MG63 (cell line): Measurements from ENCODE around the gene KCNQ2. TPM values are rescaled to one million over a fixed set of nuclear protein-coding genes. Genes with fewer than 3 reads are reported as not detected.
"Not testable (repeated sequence)": the region's sequence is repeated elsewhere in the genome, so short reads cannot be mapped to it uniquely, and the experiment has no call there.

Experiments
- DNase-seq: peaks from one replicate; pipeline ENCODE4 v3.0.0-alpha.2; 2020
- H3K27me3 ChIP-seq: fragments of 250-450 bp; sonication (Bioruptor Pico); 2 replicates; pipeline ENCODE4 v1.5.1; 2020; ENCODE audit warnings: mild to moderate bottlenecking, moderate library complexity
- H3K36me3 ChIP-seq: fragments of 250-450 bp; sonication (Bioruptor Pico); 2 replicates; pipeline ENCODE4 v1.5.1; 2020; ENCODE audit warnings: mild to moderate bottlenecking, moderate library complexity
- H3K4me3 ChIP-seq: fragments of 250-450 bp; sonication (Bioruptor Pico); 2 replicates; pipeline ENCODE4 v1.5.1; 2020; ENCODE audit warnings: mild to moderate bottlenecking, moderate library complexity
- H3K9me3 ChIP-seq: fragments of 250-450 bp; sonication (Bioruptor Pico); 2 replicates; pipeline ENCODE4 v1.5.1; 2020; ENCODE audit warnings: mild to moderate bottlenecking, moderate library complexity
- total RNA-seq: library from RNA; depleted of rRNA; stranded (reverse); fragments of >200 nt; shearing (Covaris generic); gene quantifications from 2 replicates; pipeline ENCODE4 v1.2.3, GENCODE V29; 2014; ENCODE audit warnings: low replicate concordance; rRNA removed

Gene KCNQ2
- 0.92 TPM in 1 of 2 replicates, not detected in the other for total RNA-seq

DNA sequence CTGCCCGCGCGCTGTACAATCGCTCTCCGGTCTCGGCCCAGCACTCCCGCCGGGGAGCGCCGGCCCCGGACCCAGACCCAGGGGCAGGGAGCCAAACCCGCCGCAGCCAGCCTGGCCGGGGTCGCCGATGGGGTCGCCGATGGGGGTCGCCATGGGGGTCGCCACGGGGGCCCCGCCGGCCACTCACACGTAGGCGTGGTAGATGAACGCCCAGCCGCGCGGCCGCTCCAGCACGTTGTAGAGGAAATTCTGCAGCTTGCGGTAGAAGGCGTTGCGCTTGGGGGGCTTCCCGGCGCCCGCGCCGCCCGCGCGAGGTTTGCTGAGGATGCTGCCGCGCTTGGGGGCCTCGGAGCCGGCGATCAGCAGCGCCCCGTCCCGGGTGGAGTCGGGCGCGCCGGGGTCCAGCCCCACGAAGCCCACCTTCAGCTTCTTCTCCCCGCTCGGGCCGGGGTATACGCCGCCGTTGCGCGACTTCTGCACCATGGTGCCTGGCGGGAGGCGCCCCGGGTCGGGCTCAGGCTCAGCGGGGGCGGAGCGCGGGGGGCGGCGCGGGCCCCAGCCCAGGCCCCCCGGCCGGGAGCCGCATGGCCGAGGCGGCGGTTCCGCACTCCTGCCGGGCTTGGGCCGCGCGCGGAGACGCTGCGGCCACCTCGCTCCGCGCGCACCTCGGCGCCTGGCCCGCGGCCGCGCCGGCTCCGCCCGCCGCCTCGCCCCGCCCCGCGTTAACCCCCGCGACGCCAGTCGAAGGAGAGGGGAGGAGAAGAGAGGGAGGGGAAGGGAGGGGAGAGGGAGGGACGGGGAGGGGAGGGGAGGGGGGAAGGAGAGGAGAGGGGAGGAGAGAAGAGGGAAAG is at the start of gene KCNQ2:
KCNQ2 (minus strand) TSS at position 675 of the 851 bp plus-strand sequence; CDS start at position 483, 192 bp downstream.
- Histone ChIP-seq H3K36me3 (no peaks in the 10 kb centered on the region), H3K9me3 (no peaks in the 10 kb centered on the region), H3K4me3 (no peak within 1 kb of the TSS), H3K27me3 (peaks cover 60% of the 10 kb centered on the region)
- no peak for DNase-seq

DNA sequence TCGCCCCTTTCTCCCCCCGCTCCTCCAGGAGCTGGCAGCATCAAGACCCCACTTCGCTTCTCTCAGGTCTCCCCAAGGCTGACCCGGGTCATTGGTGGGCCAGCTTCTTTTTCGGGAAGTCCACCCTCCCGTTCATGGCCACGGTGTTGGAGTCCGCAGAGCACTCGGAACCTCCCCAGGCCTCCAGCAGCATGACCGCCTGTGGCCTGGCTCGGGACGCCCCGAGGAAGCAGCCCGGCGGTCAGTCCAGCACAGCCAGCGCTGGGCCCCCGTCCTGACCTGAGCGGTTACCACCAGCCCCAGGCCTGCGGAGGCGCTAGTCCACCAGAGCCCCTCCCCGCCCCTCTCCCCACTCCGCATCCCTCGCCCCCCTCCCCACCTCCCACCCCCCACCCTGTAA is 49.1 kb upstream of the KCNQ2 start:
- peaks cover 3% of the 10 kb centered on the region for H3K27me3 ChIP-seq
- no peaks in the 10 kb centered on the region for H3K9me3 ChIP-seq
- H3K4me3 ChIP-seq: peak overlapping the region; percentile 95
- peaks cover 25% of the 10 kb centered on the region for H3K36me3 ChIP-seq
- no peak for DNase-seq

DNA sequence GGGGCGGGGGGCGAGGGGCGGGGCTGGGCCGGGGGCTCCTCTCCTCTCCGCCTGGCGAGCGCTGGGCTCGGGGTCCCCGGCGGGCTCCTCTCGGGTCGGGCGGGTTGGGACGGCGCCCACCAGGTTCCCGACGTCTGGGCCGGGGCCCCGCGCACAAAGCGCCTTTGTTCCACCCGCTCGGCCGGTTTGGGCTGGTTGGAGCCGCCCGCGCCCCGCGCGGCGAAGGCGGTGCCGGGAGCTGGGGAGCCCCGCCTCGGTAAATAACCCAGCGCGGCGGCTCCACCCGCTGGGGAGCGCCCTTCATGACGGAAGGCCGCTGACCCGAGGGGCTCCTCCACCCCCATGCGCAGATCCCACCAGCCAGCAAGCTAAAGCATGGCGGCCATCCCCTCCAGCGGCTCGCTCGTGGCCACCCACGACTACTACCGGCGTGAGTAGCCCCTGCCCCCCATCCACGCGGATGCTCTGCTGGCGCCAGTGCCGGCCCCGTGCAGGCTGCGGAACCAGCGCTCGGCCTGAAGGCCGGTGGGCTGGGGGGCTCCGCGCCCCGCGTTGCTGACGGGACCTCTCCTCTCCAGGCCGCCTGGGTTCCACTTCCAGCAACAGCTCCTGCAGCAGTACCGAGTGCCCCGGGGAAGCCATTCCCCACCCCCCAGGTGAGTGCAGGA is 48.6 kb upstream of the KCNQ2 start:
- H3K36me3 ChIP-seq: peaks cover 25% of the 10 kb centered on the region
- H3K4me3 ChIP-seq: peak overlapping the region; percentile 95
- H3K27me3 ChIP-seq: peaks cover 3% of the 10 kb centered on the region
- no peaks in the 10 kb centered on the region for H3K9me3 ChIP-seq
- peak; percentile 71 for DNase-seq

DNA sequence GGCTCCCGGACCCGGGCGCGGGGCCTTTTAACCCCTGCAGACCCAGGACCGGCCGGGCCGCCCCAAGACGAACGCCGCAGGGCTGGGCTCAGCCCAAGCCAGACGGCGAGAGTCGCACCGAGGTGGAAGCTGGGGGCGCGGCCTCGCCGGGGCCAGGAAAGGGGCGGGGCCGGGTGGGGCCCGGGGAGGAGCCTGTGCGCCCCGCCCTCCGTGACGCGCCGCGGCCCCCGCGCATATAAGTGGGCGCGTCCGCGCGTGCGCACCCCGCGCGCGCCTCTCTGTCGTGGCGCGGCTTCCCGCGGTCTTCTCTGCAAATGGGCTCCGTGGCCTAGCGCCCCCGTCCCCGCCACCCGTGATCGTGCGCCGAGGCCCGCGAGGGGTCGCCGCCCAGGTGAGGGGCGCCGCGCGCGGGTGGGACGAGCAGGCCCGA is 48.1 kb upstream of the KCNQ2 start, which contains the start of gene PPDPF:
PPDPF (plus strand) TSS at position 262 of the 430 bp plus-strand sequence. CDS start 544 bp downstream, outside the sequence.
- no peaks in the 10 kb centered on the region for H3K9me3 ChIP-seq
- peaks cover 3% of the 10 kb centered on the region for H3K27me3 ChIP-seq
- peak within 1 kb of the TSS; percentile 95 for H3K4me3 ChIP-seq
- peak; percentile 73 for DNase-seq
- H3K36me3 ChIP-seq: peaks cover 25% of the 10 kb centered on the region

DNA sequence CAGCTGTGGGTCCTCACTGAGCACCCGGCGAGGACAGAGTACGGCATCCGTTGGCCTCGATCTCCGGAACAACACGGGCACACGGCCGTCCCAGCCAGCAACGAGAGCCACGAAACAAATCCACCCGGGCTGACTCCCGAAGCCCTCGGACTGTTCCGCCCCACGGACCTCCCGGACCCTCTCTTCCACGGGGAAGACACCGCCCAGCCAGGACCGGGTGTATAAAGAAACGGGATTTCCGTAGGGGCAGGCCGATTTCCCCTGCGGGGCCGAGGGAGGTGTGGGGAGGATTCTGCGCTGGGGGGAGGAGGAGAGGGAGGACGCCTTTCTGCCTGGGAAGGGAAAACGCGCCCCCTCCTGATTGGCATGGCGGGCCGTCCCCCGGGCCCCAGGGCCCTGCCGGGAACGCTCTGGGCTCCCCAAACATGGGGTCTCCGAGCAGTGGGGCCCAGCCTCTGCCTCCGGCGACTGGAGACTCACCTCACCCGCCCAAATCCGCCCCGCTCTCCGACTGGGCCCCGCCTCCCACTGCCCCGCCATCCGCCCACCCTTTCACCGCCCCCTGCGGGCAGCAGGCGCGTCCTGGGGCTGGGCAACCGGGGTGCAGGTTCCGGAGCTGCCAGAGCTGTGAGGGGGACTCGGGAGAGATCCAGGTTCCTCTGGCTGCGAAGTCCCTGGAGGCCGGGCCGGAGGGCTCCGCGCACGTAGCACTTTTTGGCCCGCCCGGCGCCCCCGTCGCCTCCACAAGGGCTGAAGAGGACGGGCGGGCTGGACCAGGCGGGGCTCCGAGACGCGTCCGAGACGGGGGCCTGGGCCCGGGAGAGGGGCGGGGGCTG is 47.4 kb upstream of the KCNQ2 start:
- DNase-seq: peak; percentile 73
- no peaks in the 10 kb centered on the region for H3K9me3 ChIP-seq
- peak overlapping the region; percentile 95 for H3K4me3 ChIP-seq
- H3K27me3 ChIP-seq: peaks cover 3% of the 10 kb centered on the region
- H3K36me3 ChIP-seq: peaks cover 25% of the 10 kb centered on the region

DNA sequence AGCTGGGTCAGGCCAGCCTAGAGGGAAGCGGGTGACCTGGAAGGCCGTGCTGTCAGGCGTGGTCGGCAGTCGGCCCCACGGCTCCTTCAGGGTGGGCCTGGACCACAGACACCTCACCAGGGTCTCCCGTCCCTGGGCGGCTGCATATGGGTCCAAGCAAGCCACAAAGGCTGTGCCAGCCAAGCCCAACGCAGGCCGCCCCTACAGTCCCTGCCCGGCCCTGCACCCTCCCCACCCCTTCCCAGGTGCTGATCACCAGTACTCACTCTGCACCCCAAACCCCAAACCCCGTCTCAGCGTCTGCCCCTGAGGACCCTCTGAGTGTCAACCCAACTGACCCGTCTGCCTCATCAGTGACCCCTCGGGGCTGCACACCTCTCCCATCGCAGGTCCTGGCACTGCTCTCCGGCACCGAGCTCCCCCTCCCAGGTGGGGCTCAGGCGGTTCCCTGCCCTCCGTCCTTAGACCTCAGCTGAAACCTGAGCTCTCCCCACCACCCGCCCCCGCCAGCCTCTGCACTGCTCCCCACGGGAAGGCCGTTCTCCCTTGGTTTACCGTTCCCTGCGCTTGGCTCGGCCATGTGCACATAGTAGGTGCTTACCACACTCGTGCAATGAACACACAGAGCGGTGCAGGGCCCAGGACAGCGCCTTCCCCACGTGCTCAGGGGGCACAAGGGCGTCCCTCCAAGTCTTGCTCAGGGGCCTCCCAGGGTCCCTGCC is 46.7 kb upstream of the KCNQ2 start:
- Histone ChIP-seq H3K36me3 (peaks cover 25% of the 10 kb centered on the region), H3K9me3 (no peaks in the 10 kb centered on the region), H3K4me3 (no peak overlapping the region; the same call in 1 of the 2 replicates), H3K27me3 (peaks cover 3% of the 10 kb centered on the region)
- DNase-seq: no peak

DNA sequence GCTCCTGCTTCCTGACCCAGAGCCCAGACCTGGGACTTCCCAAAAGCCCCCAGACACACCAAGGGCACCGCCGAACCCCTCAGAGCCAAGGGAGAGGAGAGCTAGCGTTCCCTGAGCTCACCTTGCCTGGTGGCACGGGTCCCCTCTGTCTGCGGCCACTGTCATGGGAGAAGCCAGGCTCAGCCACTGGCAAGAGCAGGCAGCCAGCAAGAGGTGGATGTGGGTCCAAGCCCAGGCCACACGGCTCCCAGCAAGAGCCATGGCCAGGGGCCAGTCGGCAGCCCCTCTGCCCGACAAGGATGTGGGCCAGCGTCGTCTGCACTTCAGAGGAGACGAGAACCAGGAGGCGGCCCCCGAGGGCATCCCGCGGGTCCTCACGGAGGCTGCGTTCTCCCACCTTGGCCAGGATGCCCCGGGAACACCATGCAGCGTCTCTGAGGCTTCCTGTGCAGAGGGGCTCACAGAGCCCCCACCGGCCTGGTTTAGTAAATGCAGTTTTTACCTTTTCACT is 46.0 kb upstream of the KCNQ2 start:
- H3K9me3 ChIP-seq: no peaks in the 10 kb centered on the region
- peaks cover 19% of the 10 kb centered on the region for H3K36me3 ChIP-seq
- peaks cover 3% of the 10 kb centered on the region for H3K27me3 ChIP-seq
- H3K4me3 ChIP-seq: no peak overlapping the region
- no peak for DNase-seq

DNA sequence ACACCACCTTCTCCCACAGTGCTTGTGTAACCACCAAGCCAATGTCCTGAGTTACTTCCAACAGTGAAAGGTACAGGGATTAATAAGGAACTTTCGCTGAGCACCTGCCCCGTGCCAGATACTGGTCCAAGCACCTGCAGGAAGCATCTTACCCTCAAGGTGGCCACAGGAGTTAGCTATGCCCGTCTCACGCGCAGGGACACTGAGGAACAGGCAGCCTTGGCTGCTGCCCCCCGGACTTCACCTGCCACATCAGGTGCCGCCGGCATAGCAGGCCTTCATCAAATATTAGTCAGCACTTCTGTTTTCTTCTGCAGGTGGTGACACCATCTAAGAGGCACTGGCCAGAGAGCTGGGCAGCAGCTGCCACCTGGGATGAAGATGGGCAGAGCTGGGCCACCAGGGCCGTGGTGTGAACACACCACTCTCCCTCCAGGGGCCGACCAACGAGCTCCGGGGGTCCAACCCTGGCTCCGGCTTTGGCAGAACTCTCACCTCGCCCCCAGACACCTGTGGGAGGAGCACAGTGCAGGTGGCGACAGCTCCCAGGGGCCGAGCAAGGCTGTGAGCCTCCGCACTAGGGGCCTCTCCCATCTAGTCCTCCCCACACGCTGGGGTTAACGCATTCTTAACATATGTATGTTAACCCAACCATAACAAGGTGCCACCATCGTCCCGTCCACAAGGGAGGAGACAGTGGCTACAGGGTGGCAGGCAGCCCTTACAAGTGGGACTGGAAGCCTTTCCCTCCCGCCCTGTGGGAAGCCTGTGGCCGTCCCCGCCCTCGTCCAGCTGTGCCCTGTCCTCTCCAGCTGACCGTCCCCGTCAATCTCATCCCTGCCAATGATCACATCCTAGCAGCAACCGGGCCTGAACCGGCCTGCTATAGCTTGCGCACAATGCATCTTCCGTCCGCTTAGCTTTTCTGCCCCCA is 45.2 kb upstream of the KCNQ2 start:
- DNase-seq: no peak
- Histone ChIP-seq H3K4me3 (no peak overlapping the region), H3K9me3 (no peaks in the 10 kb centered on the region), H3K36me3 (peaks cover 14% of the 10 kb centered on the region), H3K27me3 (peaks cover 8% of the 10 kb centered on the region)

DNA sequence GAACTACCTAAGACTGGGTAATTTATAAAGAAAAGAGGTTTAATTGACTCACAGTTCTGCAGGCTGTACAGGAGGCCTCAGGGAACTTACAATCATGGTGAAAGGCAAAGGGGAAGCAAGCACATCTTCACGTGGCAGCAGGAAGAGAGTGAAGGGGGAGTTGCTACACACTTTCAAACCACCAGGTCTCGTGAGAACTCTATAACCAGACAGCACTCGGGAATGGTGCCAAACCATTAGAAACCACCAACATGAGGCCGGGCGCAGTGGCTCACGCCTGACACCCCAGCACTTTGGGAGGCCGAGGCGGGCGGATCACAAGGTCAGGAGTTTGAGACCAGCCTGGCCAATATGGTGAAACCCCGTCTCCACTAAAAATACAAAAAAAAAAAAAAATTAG is 42.1 kb upstream of the KCNQ2 start:
- peaks cover 21% of the 10 kb centered on the region for H3K27me3 ChIP-seq
- not testable (repeated sequence) for H3K36me3 ChIP-seq, H3K9me3 ChIP-seq, DNase-seq, H3K4me3 ChIP-seq

DNA sequence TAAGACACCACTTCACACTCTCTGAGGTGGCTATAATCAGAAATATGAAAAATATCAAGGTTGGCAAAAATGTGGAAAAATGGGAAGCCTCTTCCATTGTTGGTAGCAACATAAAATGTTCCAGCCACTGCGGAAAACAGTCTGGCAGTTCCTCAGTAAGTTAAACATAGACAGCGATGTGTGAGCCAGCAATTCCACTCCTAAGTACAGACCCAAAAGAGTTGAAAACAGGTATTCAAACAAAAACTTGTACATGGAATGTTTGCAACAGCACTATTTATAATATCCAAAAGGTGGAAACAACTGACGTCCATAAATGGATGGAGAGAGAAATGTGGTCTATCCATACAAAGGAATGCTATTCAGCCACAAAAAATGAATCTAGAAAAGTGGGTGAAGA is 40.8 kb upstream of the KCNQ2 start:
- no peak overlapping the region for H3K4me3 ChIP-seq

DNA sequence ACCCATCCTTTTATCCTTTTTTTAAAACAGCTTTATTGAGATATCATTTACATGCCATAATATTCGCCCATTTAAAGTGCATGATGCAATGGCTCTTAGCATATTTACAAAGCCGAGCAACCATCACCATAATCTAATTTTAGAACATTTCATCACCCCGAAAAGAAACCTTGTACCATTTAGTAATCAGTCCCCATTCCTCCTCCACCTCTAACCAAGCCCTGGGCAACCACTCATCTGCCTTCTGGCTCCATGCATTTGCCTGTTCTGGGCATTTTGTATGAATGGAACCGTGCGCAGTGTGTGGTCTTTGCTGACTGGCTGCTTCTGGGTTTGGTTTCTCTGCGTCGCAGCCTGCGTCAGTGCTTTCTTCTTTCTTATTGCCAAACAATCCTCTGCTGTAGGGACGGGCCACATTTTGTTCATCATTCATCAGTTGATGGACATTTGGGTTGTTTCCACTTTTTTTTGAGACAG is 36.7 kb upstream of the KCNQ2 start:
- Histone ChIP-seq H3K4me3 (no peak overlapping the region), H3K27me3 (peaks cover 21% of the 10 kb centered on the region), H3K36me3 (no peaks in the 10 kb centered on the region), H3K9me3 (peaks cover 4% of the 10 kb centered on the region)
- no peak for DNase-seq

More for the DNA sequence above, 40.8 kb upstream of the KCNQ2 start:
- H3K36me3 ChIP-seq: no peaks in the 10 kb centered on the region
- H3K27me3 ChIP-seq: peaks cover 24% of the 10 kb centered on the region
- no peaks in the 10 kb centered on the region for H3K9me3 ChIP-seq
- DNase-seq: no peak

DNA sequence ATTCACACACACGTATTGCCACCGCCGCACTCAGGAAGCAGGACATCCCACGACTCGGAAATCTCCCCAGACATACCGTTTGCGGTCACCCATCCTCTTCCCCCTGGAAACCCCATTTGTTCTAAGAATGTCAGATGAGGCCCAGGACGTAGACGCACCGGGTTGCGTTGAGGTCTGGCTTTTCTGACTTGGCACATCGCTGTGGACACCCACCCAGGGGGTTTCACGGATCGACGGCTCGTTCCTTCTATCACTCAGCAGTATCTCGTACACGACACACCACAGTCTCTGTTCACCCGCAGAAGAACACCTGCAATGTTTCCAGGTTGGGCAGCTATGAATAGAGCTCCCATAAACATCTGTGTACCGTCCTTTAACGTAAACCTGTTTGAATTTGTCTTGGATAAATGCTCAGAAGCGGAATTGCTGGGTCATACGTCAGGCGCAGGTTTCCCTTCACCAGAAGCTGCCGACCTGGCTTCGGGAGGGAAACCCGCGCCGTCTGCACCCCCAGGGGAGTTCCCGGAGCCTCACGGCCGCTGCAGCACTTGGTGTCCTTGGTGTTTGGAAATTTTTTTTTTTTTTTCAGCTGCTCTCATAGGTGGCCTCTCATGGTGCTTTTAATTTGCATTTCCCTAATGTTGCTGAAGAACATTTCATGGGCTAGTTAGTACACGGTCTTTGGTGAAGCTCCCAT is 35.8 kb upstream of the KCNQ2 start:
- peaks cover 21% of the 10 kb centered on the region for H3K27me3 ChIP-seq
- no peaks in the 10 kb centered on the region for H3K36me3 ChIP-seq
- DNase-seq: no peak
- H3K9me3 ChIP-seq: peaks cover 4% of the 10 kb centered on the region
- no peak overlapping the region for H3K4me3 ChIP-seq

DNA sequence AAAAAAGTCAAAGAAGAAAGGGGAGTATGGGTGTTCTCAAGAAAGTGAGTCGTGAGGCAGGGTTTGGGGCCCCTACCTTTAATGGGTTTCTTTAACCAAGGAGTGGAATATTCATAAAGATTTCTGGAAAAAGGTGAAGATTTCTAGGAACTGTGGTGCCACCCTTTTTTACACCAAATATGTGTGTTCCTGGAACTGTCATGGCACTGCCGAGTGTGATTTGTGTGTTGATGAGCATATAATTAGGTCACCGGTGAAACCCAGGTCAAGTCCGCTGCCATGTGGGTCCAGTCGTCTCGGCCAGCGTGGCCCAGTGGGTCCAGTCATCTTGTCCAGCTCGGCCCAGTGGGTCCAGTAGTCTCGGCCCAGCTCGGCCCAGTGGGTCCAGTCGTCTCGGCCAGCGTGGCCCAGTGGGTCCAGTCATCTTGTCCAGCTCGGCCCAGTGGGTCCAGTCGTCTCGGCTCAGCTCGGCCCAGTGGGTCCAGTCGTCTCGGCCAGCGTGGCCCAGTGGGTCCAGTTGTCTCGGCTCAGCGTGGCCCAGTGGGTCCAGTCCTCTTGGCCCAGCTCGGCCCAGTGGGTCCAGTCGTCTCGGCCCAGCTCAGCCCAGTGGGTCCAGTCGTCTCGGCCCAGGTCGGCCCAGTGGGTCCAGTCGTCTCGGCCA is 34.8 kb upstream of the KCNQ2 start:
- Histone ChIP-seq H3K27me3 (peaks cover 14% of the 10 kb centered on the region), H3K4me3 (no peak overlapping the region), H3K9me3 (peaks cover 4% of the 10 kb centered on the region), H3K36me3 (no peaks in the 10 kb centered on the region)
- no peak for DNase-seq

DNA sequence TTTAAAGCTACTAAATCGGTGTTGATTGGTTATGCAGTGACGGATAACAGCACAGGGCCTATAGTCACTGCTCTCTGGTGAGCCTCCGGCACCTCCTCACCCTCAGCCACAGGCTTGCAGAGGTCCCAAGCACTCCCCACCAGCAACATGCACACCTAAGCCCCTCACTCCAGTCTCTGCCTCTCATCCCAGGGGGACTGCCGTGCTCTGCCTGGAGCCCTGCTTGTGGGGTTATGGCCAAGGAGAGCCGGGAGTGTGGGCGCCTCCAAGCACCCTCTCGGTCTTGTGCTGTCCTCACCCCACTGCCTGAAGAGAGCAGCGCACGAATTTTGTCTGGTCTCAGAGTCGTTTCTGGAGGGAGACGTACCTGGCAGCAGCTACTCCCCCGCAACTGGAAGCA is 33.3 kb upstream of the KCNQ2 start:
- Histone ChIP-seq H3K36me3 (no peaks in the 10 kb centered on the region), H3K27me3 (peaks cover 4% of the 10 kb centered on the region), H3K4me3 (no peak overlapping the region), H3K9me3 (peaks cover 4% of the 10 kb centered on the region)
- no peak for DNase-seq
